HS-27A (cell line): Measurements from ENCODE around the gene FRAT2.
"Not testable (repeated sequence)": the region's sequence is repeated elsewhere in the genome, so short reads cannot be mapped to it uniquely, and the experiment has no call there.

Experiments
- DNase-seq: peaks from one replicate; pipeline ENCODE4 v3.0.0-alpha.2; 2012; ENCODE audit warnings: low read depth, missing footprints

FRAT2 gene

DNA sequence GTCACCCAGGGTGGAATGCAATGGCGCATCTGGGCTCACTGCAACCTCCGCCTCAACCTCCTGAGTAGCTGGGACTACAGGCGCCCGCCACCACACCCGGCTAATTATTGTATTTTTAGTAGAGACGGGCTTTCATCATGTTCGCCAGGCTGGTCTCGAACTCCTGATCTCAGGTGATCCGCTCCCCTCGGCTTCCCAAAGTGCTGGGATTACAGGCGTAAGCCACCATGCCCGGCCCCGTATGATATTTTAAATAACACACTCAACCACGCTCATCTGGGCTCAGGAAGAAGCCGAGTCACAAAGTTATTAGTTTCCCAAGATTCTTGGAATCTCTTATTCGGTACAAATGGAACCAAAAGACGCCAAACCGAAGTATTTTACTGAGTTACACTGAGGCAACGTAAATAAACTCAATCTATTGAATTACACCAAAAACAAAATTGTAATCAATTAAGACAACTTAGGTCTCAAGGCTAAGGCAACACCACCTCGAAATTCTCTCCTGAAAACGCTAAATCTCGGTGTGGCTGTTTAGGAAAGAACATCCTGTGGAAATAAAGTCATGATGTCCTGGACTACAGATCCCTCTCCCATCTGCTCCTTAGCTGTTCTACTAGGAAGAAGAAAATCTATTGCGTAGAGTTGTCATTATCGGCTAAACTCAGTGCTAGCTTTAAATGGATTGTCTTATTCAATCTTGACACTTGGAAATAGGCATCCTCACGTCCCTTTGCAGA, 43.0 kb downstream of the FRAT2 start:
- DNase-seq: no peak

DNA sequence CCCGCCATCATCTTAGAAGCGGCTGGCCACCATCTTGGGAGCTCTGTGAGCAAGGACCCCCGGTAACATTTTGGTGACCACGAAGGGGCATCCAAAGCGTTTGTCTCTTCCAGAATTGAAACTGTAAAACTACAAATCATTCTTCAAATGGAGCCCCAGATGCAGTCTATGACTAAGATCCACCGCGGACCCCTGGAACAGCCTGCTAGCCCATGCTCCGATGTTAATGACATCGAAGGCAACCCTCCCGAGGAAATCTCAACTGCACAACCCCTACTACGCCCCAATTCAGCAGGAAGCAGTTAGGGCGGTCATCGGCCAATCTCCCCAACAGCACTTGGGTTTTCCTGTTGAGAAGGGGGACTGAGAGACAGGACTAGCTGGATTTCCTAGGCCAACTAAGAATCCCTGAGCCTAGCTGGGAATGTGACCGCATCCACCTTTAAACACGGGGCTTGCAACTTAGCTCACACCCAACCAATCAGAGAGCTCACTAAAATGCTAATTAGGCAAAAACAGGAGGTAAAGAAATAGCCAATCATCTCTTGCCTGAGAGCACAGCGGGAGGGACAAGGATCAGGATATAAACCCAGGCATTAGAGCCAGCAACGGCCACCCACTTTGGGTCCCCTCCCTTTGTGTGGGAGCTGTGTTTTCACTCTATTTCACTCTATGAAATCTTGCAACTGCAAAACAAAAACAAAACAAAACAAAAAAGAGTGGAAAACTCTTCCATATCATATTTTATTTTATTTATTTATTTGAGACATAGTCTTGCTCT, 43.8 kb downstream of the FRAT2 start:
- not testable (repeated sequence) for DNase-seq

DNA sequence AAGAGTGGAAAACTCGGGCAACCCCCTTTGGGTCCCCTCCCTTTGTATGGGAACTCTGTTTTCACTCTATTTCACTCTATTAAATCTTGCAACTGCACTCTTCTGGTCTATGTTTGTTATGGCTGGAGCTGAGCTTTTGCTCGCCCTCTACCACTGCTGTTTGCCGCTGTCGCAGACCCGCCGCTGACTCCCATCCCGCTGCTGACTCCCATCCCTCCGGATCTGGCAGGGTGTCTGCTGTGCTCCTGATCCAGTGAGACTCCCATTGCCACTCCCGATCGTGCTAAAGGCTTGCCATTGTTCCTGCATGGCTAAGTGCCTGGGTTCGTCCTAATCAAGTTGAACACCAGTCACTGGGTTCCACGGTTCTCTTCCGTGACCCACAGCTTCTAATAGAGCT, 44.5 kb downstream of the FRAT2 start:
- DNase-seq: not testable (repeated sequence)
